Placental epithelial cell (primary cell): ENCODE data around the gene OR3A3. TPM values are rescaled to one million over a fixed set of nuclear protein-coding genes. Genes with fewer than 3 reads are reported as not detected.

Experiments used
- small RNA-seq: library from RNA; depleted of rRNA; stranded (forward); fragments of <200 nt; gene quantifications from one replicate; pipeline ENCODE3, GENCODE V24; 2012
- total RNA-seq: library from RNA; depleted of rRNA; stranded (reverse); fragments of >200 nt; gene quantifications from 2 replicates; pipeline ENCODE4 v1.2.3, GENCODE V29; 2012

Gene OR3A3
- not detected in 2 replicates for total RNA-seq

GRCh38 chr17:3411070-3411469, at the start of gene OR3A3:
Gene OR3A3, plus strand, starts transcription at chr17:3411370.

DNA sequence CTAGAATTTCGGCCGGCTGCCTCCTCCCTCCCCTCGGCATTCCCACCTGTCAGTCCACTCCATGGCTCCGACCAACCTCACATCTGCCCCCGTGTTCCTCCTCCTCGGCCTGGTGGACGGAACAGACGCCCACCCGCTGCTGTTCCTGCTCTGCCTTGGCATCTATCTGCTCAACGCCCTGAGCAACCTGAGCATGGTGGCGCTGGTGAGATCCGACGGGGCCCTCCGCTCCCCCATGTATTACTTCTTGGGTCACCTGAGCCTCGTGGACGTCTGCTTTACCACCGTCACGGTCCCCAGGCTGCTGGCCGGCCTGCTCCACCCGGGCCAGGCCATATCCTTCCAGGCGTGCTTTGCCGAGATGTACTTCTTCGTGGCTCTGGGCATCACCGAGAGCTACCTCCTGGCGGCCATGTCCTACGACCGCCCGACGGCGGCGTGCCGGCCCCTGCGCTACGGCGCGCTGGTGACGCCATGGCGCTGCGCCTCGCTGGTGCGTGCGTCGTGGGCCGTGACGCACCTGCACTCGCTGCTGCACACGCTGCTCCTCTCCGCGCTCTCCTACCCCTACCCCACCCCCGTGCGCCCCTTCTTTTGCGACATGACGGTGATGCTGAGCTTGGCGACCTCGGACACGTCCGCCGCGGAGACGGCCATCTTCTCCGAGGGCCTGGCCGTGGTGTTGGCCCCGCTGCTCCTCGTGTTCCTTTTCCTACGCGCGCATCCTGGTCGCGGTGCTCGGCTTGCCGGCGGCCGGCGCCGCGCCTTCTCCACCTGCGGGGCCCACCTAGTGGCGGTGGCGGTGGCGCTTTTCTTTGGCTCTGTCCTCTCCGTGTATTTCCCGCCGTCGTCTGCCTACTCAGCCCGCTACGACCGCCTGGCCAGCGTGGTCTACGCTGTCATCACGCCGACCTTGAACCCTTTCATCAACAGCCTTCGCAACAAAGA, 25.0 kb upstream of the OR3A3 start, which contains the start of gene OR3A2:
TSS of gene OR3A2 (minus strand) at position 440 of the 948 bp plus-strand sequence.

GRCh38 chr17:3398310-3398709, 12.9 kb upstream of the OR3A3 start, which contains the start of gene OR1E1:
Gene OR1E1, minus strand, starts transcription at chr17:3398410. Its CDS starts 0 bp downstream, at chr17:3398410.

GRCh38 chr17:3433741-3434140, 22.6 kb downstream of the OR3A3 start, which contains the start of gene OR1E2:
Gene OR1E2, minus strand, starts transcription at chr17:3433841. Its CDS starts 0 bp downstream, at chr17:3433841.

DNA sequence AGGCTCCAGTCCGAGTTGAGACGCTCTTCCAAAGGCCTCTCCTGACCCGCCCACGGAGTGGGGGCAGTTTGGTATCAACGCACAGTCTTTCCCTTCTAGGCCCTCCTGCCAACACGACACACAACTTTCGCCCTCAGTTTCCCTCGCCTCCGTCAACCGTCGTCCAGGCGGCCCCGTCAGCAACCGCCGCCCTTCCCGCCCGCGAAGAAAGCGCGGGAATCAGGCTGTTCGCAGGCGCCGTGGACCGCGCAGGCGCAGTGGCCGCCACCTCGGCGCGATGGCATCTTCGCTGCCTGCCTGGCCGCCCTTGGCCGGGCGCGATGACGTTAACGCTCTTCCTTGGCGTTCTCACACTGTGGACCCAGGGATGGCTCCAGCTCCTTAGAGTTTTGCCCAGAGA, 60.4 kb downstream of the OR3A3 start, which contains the start of gene SPATA22:
TSS of gene SPATA22 (minus strand) at position 221 of the 400 bp plus-strand sequence. CDS start 2,494 bp downstream, outside the sequence.

Small RNA genes within 50 kb of the gene (small RNA-seq; reads per million reads assigned to genes)
- not detected for gene OR1AC1P

Other genes with a start within 250 kb of the OR3A3 start
- not detected in 2 replicates for gene OR1A2, start 213.9 kb upstream of the OR3A3 start, total RNA-seq
- not detected in 2 replicates for gene OR1A1, start 203.7 kb upstream of the OR3A3 start, total RNA-seq
- not detected in 2 replicates for gene OR3A1, start 113.0 kb upstream of the OR3A3 start, total RNA-seq
- gene OR3A2, start 25.1 kb upstream of the OR3A3 start, total RNA-seq = 0.22 TPM in 1 of 2 replicates, not detected in the other
- gene OR1E1, start 13.0 kb upstream of the OR3A3 start, total RNA-seq = not detected in 2 replicates
- not detected in 2 replicates for gene OR1E2, start 22.5 kb downstream of the OR3A3 start, total RNA-seq
- gene SPATA22, start 60.4 kb downstream of the OR3A3 start, total RNA-seq = not detected in 2 replicates
- gene ASPA, start 64.6 kb downstream of the OR3A3 start, total RNA-seq = not detected in 2 replicates
- 15.7 and 18.5 TPM in 2 replicates for gene TRPV3, start 146.4 kb downstream of the OR3A3 start, total RNA-seq
- gene TRPV1, start 198.0 kb downstream of the OR3A3 start, total RNA-seq = 2.3 and 5.5 TPM in 2 replicates
- gene SHPK, start 224.9 kb downstream of the OR3A3 start, total RNA-seq = 10.2 and 12.8 TPM in 2 replicates
- gene CTNS, start 225.4 kb downstream of the OR3A3 start, total RNA-seq = 12.0 and 12.2 TPM in 2 replicates